ENCODE data around the gene COPE.

- TF ChIP-seq, protein P1, sequence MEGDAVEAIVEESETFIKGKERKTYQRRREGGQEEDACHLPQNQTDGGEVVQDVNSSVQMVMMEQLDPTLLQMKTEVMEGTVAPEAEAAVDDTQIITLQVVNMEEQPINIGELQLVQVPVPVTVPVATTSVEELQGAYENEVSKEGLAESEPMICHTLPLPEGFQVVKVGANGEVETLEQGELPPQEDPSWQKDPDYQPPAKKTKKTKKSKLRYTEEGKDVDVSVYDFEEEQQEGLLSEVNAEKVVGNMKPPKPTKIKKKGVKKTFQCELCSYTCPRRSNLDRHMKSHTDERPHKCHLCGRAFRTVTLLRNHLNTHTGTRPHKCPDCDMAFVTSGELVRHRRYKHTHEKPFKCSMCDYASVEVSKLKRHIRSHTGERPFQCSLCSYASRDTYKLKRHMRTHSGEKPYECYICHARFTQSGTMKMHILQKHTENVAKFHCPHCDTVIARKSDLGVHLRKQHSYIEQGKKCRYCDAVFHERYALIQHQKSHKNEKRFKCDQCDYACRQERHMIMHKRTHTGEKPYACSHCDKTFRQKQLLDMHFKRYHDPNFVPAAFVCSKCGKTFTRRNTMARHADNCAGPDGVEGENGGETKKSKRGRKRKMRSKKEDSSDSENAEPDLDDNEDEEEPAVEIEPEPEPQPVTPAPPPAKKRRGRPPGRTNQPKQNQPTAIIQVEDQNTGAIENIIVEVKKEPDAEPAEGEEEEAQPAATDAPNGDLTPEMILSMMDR (IDR thresholded peaks at IDR 0.05) = no peak
- no peak for TF ChIP-seq POLR2A (IDR thresholded peaks at IDR 0.05)
Observed at GRCh38 chr19:18859676-18860301, 59.4 kb downstream of the COPE start.

Measured in testis (tissue), 2 donors.